HL-60 (cell line): ENCODE data around the gene HSD17B3.

Source experiments
- DNase-seq, 2 experiments: peaks; one replicate each; pipeline ENCODE4 v3.0.0-alpha.2; 2010 to 2020; ENCODE audit warnings: low read depth in 1 of 2, low spot score in 1 of 2
- H3K27ac ChIP-seq: fragments of 250-450 bp; sonication (Bioruptor Pico); replicated peaks from 2 replicates; pipeline ENCODE4 v1.5.1; 2020; ENCODE audit warnings: mild to moderate bottlenecking, moderate library complexity
- H3K27me3 ChIP-seq: fragments of 250-450 bp; sonication (Bioruptor Pico); 2 replicates; pipeline ENCODE4 v1.5.1; 2021; ENCODE audit warnings: mild to moderate bottlenecking, moderate library complexity; ENCODE audit not compliant: insufficient read depth, poor library complexity, severe bottlenecking
- H3K4me3 ChIP-seq: replicated peaks from 2 replicates; pipeline ENCODE4 v1.5.1; 2011; ENCODE audit warnings: mild to moderate bottlenecking, control low read depth, low read length; ENCODE audit not compliant: insufficient read depth
- CTCF ChIP-seq: IDR thresholded peaks from one replicate; pipeline ENCODE4 v1.5.1; 2011; ENCODE audit warnings: low read length, control low read depth, inconsistent platforms; ENCODE audit not compliant: insufficient read depth
- GABPA ChIP-seq: IDR thresholded peaks from 2 replicates; pipeline ENCODE4 v1.6.1; 2012; ENCODE audit warnings: low read depth
- POLR2AphosphoS5 ChIP-seq: IDR thresholded peaks from 2 replicates; pipeline ENCODE4 v1.6.1; 2012; ENCODE audit warnings: low read depth
- REST ChIP-seq: IDR thresholded peaks from 2 replicates; pipeline ENCODE4 v1.6.1; 2012; ENCODE audit warnings: low read depth; ENCODE audit not compliant: insufficient replicate concordance
- SPI1 ChIP-seq: IDR thresholded peaks from 2 replicates; pipeline ENCODE4 v1.6.1; 2012; ENCODE audit warnings: low read depth, mild to moderate bottlenecking, borderline replicate concordance

Gene HSD17B3

GRCh38 chr9:96270236-96270744, 31.7 kb downstream of the HSD17B3 start:
- H3K4me3 ChIP-seq = no peak overlapping the region
- TF ChIP-seq GABPA (no peak), SPI1 (no peak), CTCF (no peak)
- no peak overlapping the region for H3K27ac ChIP-seq
- no peaks in the 10 kb centered on the region for H3K27me3 ChIP-seq
- DNase-seq = no peak

GRCh38 chr9:96258967-96259366, 43.0 kb downstream of the HSD17B3 start:
- H3K27me3 ChIP-seq = no peaks in the 10 kb centered on the region
- H3K27ac ChIP-seq = no peak overlapping the region
- TF ChIP-seq REST = no peak
- no peak for TF ChIP-seq POLR2AphosphoS5
- TF ChIP-seq GABPA = no peak
- TF ChIP-seq SPI1 = no peak
- TF ChIP-seq CTCF = no peak
- DNase-seq = no peak
- H3K4me3 ChIP-seq = no peak overlapping the region

GRCh38 chr9:96256800-96257199, 45.2 kb downstream of the HSD17B3 start:
- DNase-seq = no peak
- H3K27ac ChIP-seq = no peak overlapping the region
- H3K27me3 ChIP-seq = peaks cover 3% of the 10 kb centered on the region
- TF ChIP-seq REST = no peak
- TF ChIP-seq CTCF = no peak
- TF ChIP-seq SPI1 = no peak
- TF ChIP-seq GABPA = no peak
- no peak for TF ChIP-seq POLR2AphosphoS5
- no peak overlapping the region for H3K4me3 ChIP-seq

- DNase-seq = no peak
- H3K27ac ChIP-seq = no peak overlapping the region
- no peak overlapping the region for H3K4me3 ChIP-seq
- TF ChIP-seq REST = no peak
- TF ChIP-seq SPI1 = no peak
- TF ChIP-seq POLR2AphosphoS5 = no peak
- TF ChIP-seq CTCF = no peak
- no peak for TF ChIP-seq GABPA
- H3K27me3 ChIP-seq = peaks cover 3% of the 10 kb centered on the region
Measured at GRCh38 chr9:96255698-96256097, 46.3 kb downstream of the HSD17B3 start.
